Kidney epithelial cell (primary cell): Measurements from ENCODE around the gene ODC1. TPM values are rescaled to one million over a fixed set of nuclear protein-coding genes. Genes with fewer than 3 reads are reported as not detected.

Experiments used
- DNase-seq: peaks from one replicate; pipeline ENCODE4 v3.0.0-alpha.2; 2010; ENCODE audit warnings: low read depth
- H3K27me3 ChIP-seq: 2 replicates; pipeline ENCODE4 v1.6.0; 2011; ENCODE audit warnings: low read length; ENCODE audit not compliant: control insufficient read depth, insufficient read depth
- H3K36me3 ChIP-seq: 2 replicates; pipeline ENCODE4 v1.5.1; 2011; ENCODE audit warnings: low read length; ENCODE audit not compliant: control insufficient read depth, insufficient read depth
- H3K4me3 ChIP-seq: 2 replicates; pipeline ENCODE4 v1.5.1; 2011; ENCODE audit warnings: low read depth, mild to moderate bottlenecking, control low read depth, low read length
- CTCF ChIP-seq: IDR thresholded peaks from 2 replicates; pipeline ENCODE4 v1.5.1; 2011; ENCODE audit warnings: mild to moderate bottlenecking, moderate library complexity, low read length, control low read depth, inconsistent platforms; ENCODE audit not compliant: insufficient read depth, poor library complexity, severe bottlenecking
- total RNA-seq: library from RNA; depleted of rRNA; stranded (reverse); fragments of >200 nt; gene quantifications from 2 replicates; pipeline ENCODE4 v1.2.3, GENCODE V29; 2015

ODC1 gene
- total RNA-seq, 1 donor from 2014 or later: 394 TPM

GRCh38 chr2:10415048-10415447, 33.1 kb downstream of the ODC1 start:
- no peak overlapping the region for H3K4me3 ChIP-seq
- TF ChIP-seq CTCF: no peak
- H3K27me3 ChIP-seq: no peaks in the 10 kb centered on the region
- H3K36me3 ChIP-seq: no peaks in the 10 kb centered on the region
- DNase-seq: no peak

GRCh38 chr2:10414591-10414990, 33.5 kb downstream of the ODC1 start:
- no peak for DNase-seq
- Histone ChIP-seq H3K4me3 (no peak overlapping the region), H3K36me3 (no peaks in the 10 kb centered on the region), H3K27me3 (no peaks in the 10 kb centered on the region)
- no peak for TF ChIP-seq CTCF

- Histone ChIP-seq H3K27me3 (no peaks in the 10 kb centered on the region), H3K36me3 (no peaks in the 10 kb centered on the region), H3K4me3 (no peak overlapping the region)
- DNase-seq: no peak
- TF ChIP-seq CTCF: no peak
These were observed 34.1 kb downstream of the ODC1 start for GRCh38 chr2:10413991-10414451.

GRCh38 chr2:10413503-10413902, 34.6 kb downstream of the ODC1 start:
- no peak for TF ChIP-seq CTCF
- Histone ChIP-seq H3K36me3 (no peaks in the 10 kb centered on the region), H3K27me3 (no peaks in the 10 kb centered on the region), H3K4me3 (no peak overlapping the region)
- no peak for DNase-seq

GRCh38 chr2:10412380-10412779, 35.7 kb downstream of the ODC1 start:
- no peaks in the 10 kb centered on the region for H3K27me3 ChIP-seq
- no peak overlapping the region for H3K4me3 ChIP-seq
- no peak for DNase-seq

More at GRCh38 chr2:10412380-10412779, 35.7 kb downstream of the ODC1 start:
- no peaks in the 10 kb centered on the region for H3K36me3 ChIP-seq
- TF ChIP-seq CTCF: no peak
